NT2/D1 (cell line): ENCODE measurements around the gene FARP1.
"Not testable (repeated sequence)": the region's sequence is repeated elsewhere in the genome, so short reads cannot be mapped to it uniquely, and the experiment has no call there.

Experiments used
- SUZ12 ChIP-seq: IDR thresholded peaks from 2 replicates; pipeline ENCODE4 v1.6.1; 2011; ENCODE audit not compliant: insufficient read length, insufficient read depth; ENCODE audit errors: extremely low read depth
- YY1 ChIP-seq: IDR thresholded peaks from 2 replicates; pipeline ENCODE4 v1.6.1; 2011; ENCODE audit not compliant: insufficient read length, insufficient read depth
- ZNF274 ChIP-seq: IDR thresholded peaks from 2 replicates; pipeline ENCODE4 v1.6.1; 2011; ENCODE audit warnings: mild to moderate bottlenecking, low read depth, low read length

DNA sequence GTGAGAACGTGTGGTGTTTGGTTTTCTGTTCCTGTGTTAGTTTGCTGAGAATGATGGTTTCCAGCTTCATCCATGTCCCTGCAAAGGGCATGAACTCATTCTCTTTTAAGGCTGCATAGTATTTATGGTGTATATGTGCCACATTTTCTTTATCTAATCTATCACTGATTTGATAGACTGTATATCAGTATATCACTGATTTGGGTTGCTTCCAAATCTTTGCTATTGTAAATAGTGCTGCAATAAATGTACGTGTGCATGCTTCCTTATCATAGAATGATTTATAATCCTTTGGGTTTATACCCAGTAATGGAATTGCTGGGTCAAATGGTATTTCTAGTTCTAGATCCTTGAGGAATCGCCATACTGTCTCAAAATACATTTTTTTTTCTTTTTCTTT lies 128.8 kb downstream of the FARP1 start:
- TF ChIP-seq ZNF274, YY1, SUZ12: not testable (repeated sequence)
